Measurements from ENCODE around the gene HGFAC.
"Not testable (repeated sequence)": the region's sequence is repeated elsewhere in the genome, so short reads cannot be mapped to it uniquely, and the experiment has no call there.

The HGFAC gene

GRCh38 chr4:3444351-3445110 is 2.8 kb downstream of the HGFAC start:
- no peak for DNase-seq

DNA sequence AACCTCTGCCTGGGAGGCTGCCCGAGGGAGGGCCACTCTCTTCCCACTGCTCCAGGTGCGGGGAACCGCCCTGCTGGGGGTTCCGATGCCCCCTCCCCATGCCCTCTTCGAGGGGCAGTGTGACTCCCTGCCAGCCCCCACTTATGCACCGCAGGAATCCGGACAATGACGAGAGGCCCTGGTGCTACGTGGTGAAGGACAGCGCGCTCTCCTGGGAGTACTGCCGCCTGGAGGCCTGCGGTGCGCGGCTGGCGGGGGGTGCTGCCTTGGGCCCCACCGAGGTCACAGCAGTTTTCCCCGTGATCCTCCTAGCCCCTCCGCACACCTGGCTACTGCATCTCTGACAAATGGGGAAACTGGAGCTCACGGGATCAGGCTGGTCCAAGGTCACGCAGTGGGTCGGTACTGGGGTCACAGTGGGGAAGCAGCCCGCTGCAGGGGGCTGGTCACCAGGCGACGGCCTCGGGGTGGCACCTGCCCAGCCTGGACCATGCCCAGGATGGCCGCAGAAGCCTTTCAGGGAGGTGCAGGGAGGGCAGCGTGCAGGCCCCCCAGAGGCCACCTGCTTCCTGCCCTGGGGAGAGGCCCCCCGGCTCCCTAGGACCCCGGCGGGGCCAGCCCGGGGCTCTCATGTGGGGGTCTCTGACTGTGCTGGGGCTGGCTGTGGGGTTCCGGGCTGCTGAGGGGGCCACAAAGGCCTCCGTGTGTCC is 3.5 kb downstream of the HGFAC start:
- DNase-seq, result no peak

- no peak for DNase-seq
Observed at GRCh38 chr4:3445829-3446545, 4.2 kb downstream of the HGFAC start.

DNA sequence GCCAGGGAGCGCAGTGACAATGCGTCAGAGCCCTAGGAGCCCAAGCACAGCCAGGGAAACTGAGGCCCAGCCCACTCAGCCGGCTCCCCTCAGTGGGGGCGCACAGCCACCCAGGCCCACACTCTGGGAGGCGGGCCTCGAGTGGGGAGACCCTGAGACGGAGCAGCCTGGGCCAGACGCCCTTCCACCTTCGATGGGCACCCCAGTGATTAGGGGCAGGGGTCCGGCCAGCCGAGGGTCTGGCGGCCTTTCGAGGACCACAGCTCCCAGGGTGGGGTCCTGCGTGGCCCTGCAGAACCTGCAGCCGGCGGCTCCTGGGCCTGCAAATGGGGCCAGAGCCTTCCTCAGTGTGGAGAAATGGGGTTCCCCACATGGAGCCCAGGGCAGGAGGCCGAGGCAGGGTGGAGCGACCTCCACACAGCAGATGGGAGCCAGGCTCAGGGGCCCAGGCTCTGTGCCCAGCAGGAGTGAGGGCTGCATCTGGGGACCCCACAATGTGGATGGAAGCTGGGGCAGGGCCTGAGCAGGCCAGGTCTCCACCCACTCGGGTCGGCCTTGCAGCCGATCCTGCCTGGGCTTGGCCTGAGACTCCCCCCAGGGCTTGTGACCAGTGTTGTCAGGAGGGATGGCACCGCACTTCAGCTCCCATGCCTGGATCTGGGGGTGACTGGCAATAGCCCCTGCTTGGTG is 5.0 kb downstream of the HGFAC start:
- no peak for DNase-seq

DNA sequence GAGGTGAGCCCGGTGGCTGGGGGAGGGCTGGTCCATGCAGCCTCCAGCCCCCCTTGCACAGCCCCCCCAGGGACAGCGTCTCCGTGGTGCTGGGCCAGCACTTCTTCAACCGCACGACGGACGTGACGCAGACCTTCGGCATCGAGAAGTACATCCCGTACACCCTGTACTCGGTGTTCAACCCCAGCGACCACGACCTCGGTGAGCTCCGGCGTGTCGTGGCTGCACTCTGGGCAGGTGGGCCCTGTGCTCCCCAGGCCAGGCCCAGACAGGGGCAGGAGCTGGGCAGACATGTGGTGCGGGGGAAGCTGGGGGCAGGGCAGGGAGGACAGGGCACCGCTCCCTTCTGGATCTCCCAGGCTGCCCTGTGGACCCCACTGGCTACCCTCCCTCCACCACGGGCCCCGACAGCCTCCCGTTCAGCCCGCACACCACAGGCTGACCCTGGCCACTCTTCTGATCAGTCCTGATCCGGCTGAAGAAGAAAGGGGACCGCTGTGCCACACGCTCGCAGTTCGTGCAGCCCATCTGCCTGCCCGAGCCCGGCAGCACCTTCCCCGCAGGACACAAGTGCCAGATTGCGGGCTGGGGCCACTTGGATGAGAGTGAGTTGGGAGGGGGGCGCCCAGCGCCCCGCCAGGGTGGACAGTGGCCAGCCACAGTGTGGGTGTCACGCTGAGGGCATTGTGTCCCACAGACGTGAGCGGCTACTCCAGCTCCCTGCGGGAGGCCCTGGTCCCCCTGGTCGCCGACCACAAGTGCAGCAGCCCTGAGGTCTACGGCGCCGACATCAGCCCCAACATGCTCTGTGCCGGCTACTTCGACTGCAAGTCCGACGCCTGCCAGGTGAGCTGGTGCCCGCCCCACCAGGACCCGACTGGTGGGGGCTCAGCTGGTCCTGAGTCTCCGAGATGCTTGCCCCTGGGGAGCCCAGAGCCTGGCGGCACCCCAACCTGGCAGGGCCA is 5.9 kb downstream of the HGFAC start:
- no peak for DNase-seq

GRCh38 chr4:3449047-3449573 is 7.3 kb downstream of the HGFAC start:
- DNase-seq, result no peak

DNA sequence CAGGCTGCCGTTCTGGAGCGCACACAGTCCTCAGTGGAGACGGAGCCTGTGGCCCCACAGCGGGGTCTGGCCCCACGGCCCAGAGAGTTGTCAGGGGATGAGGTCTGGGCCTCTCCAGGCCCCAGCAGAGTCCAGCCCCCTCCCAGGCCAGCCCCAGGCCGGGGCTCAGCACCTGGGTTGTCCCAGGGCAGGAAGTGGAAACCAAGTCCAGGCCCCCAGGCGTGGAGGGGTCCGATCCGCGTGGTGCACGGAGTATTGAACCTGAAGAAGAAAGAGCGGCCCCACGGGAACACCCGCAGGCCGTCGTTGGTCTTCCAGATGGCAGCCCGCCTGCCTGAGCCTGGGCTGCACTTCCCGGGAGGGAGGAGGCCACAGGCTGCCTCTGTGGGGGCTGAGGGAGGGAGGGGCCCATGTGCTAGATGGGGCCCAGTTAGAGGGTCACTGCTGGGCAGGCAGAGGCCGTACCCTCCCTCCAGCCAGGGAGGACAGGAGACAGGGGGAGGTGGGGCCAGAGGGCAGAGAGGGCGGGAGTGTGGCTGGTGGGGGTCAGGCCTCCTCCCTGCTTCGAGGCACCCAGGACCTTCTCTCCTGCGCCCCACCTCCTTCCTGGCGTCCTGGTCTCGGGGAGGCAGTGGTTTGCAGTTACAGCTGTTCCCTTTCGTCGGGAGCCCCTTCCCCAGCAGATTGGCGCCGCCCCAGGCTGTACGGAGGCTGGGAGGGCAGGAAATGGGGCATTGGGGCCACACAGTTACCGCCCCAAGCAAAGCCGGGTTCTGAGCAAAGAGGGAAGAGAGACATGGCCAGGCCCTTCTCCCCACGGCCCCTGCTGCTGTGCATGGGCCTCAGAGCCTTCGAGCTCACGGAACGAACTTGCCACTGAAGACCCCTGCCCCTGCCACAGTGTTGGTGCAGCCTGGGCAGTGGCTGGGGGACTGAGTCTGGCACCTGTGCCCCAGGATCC is 8.1 kb downstream of the HGFAC start:
- DNase-seq, result no peak

GRCh38 chr4:3450643-3451042 is 8.9 kb downstream of the HGFAC start:
- DNase-seq, result no peak

DNA sequence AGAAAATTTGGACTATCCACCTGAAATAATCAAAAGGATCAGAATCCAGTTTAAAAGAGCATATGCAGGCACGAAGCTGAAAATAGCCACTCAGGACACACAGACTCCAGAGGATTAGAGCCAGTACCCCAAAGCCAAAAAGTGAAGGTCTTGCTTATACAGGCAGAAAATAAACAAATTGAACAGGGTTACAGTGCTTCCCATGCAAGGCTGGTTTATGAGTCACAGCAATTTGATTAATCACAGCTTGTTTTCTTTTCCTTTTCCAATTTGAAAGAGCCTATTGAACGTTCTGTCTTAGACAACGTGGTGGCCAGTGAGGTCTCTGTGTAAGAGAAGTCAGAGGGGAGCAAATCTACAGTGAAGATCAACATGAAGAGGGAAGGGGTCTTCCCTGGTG is 10.2 kb downstream of the HGFAC start:
- DNase-seq, result no peak

GRCh38 chr4:3452376-3452775 is 10.6 kb downstream of the HGFAC start:
- DNase-seq, result no peak

DNA sequence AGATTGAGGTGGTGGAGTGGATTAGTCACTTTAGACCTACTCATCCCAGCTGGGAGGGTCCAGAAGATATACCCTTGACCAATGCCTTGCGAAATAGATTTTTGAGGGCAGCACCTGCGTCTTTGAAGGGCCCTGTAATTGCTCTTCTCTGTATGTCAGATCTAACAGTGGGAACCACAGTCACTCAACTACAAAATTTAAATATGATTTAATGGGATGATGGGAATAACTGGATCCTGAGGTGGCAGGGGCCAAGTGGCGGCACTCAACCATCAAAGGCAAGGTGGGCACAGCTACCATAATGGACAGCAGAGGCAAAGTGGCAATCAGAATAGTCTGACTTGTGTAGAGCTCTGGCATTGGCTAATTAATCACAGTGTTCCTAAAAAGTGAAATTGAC is 13.8 kb downstream of the HGFAC start:
- not testable (repeated sequence) for DNase-seq

DNA sequence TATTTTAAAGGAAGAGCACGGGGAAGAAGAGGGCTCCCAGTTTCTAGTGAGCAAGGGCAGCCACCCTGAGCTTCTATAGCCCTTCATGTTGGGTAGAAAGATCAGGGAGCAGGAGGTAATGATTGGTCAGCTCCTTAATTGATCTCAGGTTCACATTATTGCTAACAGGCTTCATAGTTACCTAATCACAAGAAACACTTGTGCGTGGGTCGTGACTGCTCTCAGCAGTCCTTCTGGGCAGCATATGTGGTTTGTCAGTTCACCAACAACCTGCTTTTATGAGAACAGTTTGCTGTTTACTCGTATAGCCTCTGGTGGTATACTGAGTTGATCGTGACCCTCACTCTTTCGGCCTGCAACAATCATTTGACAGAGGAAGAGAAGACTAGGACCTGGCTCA is 16.6 kb downstream of the HGFAC start:
- no peak for DNase-seq

- not testable (repeated sequence) for DNase-seq
Observed at GRCh38 chr4:3459156-3459555, 17.4 kb downstream of the HGFAC start.

DNA sequence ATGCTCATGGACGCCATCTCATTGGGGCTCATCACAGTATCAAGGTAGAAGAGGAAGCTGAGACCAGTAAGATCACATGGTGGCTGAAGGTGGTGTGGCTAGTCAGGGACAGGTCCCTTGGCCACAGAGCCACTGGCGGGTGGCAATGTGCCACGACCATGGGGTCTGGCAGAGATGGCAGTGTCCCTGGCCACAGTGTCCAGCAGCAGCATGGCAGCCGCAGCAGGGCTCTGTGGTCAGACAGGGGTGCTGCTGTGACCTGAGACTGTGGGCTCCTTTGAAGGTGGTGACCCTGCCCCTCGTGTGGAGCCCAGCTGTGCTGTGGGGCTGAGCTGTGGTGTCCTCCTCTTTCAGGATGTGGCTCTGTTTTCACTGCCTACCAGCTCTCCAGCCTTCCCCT is 19.2 kb downstream of the HGFAC start:
- DNase-seq, result no peak

DNA sequence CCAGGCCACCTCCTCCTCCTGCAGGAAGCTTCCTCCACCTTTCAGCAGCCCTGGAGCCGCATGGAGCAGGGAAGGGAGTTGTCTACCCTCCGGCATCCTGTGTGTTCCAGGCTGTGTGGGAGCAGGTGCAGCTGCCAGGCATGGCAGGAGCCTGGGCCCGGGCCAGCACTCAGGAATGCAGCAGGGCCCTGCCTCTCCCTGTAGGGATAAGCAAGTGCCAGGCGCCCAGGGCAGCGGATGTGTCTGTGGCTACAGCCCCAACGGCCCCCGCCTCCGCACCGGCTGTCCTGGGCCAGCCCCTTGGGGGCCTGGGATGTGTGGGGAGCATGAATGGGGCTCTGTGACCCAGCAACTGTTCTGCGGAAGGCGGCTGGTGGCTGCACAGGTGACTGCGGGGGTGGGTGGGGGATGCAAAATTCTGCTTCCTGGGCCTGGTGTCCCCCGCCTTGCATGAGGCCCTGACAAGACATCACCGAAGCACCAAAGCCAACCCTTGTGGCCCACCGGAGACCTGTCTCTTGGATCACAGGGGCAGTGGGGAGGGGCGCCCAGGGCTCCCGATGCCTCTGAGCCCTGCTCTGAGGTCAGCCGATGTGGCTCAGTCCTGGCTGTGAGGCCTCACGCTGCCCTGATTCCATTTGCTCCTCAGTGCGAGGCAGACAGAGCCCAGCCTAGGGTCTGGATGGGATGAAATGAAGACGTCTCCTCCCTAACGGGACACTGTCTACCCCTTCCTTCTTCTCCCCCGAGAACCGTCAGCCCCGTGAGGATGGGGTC is 19.9 kb downstream of the HGFAC start:
- DNase-seq, result no peak

GRCh38 chr4:3462321-3462789 is 20.6 kb downstream of the HGFAC start:
- DNase-seq, result no peak

DNA sequence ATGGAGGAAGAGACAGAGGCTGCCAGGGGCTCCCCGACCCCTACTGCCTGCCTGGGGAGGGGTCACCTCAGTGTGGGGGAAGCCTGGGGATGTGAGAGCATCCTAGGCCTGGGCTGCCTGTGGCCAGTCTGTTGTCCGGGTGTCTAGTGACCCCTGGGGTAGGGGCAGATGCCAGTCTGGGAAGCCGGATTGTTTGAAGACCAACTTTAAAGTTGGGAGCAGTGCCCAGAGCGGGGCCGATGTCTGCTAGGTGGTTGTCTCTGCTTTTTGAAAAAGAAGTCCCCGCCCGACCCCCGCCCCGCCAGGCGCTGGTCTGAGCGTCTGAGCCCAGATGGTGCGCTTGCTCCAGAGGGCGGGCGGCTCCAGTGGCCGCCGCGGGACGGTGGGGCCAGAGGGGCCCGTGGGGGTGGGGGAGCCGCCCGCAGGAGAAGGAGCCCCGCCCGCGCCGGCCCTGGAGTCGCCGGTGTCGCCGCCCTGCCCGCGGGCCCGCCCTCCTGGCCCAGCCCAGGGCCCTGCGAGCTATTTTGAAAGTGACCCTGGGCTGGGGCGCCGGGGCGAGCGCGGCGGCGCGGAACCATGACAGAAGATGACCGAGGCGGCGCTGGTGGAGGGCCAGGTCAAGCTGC is 21.1 kb downstream of the HGFAC start, which contains the start of gene DOK7:
Gene DOK7 (plus strand): TSS at position 517 of the 626 bp plus-strand sequence. CDS start 70 bp downstream, at position 587.
- DNase-seq, result no peak

DNA sequence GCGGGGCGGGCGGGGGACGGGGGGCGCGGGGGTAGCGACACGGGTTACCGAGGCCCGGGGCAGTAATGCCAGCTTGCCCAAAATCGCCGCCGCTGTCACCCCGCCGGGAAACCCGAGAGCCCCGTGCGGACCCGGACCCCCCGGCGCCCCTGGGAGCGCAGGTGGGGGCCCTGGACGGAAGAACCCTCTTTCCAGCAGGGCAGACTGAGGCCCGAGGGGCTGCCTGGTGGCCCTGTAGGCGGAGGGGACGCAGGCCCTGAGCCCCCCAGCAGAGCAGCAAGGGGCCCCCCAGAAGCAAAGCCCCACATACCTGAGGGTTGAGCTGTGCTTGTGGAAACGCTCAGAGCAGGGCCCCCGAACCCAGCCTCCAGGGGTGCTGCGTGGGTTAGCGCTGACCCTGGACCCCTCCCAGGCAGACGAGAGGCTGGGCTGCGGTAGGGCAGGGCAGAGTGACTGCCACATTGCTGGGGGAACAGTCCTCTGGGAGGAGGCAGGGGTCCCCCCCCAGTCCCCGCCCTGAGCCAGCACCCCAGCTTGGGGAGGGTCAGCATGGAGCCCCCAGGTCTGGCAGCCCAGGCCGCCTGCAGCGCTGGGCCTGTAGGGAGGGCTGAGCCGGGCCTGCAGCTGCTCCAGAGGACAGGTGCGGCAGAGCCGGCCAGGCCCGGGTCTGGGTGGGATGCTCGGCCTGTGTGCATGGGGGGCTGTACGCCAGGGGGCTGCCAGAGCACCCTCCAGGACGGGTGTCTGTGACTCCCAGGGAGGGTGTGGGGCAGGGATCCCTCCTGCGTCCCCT is 22.0 kb downstream of the HGFAC start:
- no peak for DNase-seq

Data from NCI-H187 treated with DMSO at 0.1 percent for 48 hours (cell line).